Upper lobe of right lung (tissue), 1 donor: ENCODE measurements around the gene FADS2. TPM values are rescaled to one million over a fixed set of nuclear protein-coding genes. Genes with fewer than 3 reads are reported as not detected.

Experiments
- ATAC-seq: fragments of 200-7000 bp; cut with Tn5 transposase; one replicate; pipeline ENCODE4 v1.9.1; 2020; ENCODE audit warnings: mild to moderate bottlenecking, moderate library complexity
- DNase-seq: peaks from one replicate; pipeline ENCODE4 v3.0.0-alpha.2; 2020
- H3K27ac ChIP-seq: fragments of 200-600 bp; one replicate; pipeline ENCODE4 v1.8.0; 2022
- H3K27me3 ChIP-seq: fragments of 200-600 bp; one replicate; pipeline ENCODE4 v1.8.0; 2022; ENCODE audit warnings: mild to moderate bottlenecking
- H3K36me3 ChIP-seq: fragments of 200-600 bp; one replicate; pipeline ENCODE4 v1.8.0; 2022
- H3K4me1 ChIP-seq: fragments of 200-600 bp; one replicate; pipeline ENCODE4 v1.8.0; 2022
- H3K4me3 ChIP-seq: fragments of 200-600 bp; one replicate; pipeline ENCODE4 v1.8.0; 2022; ENCODE audit warnings: mild to moderate bottlenecking
- H3K9me3 ChIP-seq: fragments of 200-600 bp; one replicate; pipeline ENCODE4 v1.8.0; 2022
- CTCF ChIP-seq: fragments of 200-600 bp; IDR thresholded peaks from one replicate; pipeline ENCODE4 v1.8.0; 2022; ENCODE audit warnings: antibody characterized with exemption
- intact Hi-C: fragments of 100-400 bp; cut with DNase I; formaldehyde crosslinking; loops from one replicate; pipeline ENCODE4 v1.11.0; 2022
- total RNA-seq: library from RNA; stranded (reverse); fragmentation: NEBNext Ultra II Directional; extraction: Animal tissue kit (Norgen Biotek cat#: 25700); gene quantifications from one replicate; pipeline ENCODE4 v1.2.1, GENCODE V29; 2021
- donor health status: DM: no; HTN: yes; CAD: no; lungs with severe emphysema.

Gene FADS2
- total RNA-seq, 1 donor from 2014 or later, result 75.1 TPM

GRCh38 chr11:61784506-61784805 is 43.6 kb upstream of the FADS2 start:
- Histone ChIP-seq H3K27me3 (no peaks in the 10 kb centered on the region), H3K36me3 (peaks cover 50% of the 10 kb centered on the region), H3K27ac (no peak overlapping the region), H3K4me1 (no peaks in the 10 kb centered on the region), H3K4me3 (no peak overlapping the region), H3K9me3 (no peaks in the 10 kb centered on the region)
- intact Hi-C loops, result loop anchor here (10.0 kb wide), 1 partner anchor 300 kb away; no protein-coding TSS in a partner anchor
- ATAC-seq (no peak), DNase-seq (no peak)
- TF ChIP-seq CTCF, result no peak

- ATAC-seq, result no peak
- no peaks in the 10 kb centered on the region for H3K9me3 ChIP-seq
- no peaks in the 10 kb centered on the region for H3K27me3 ChIP-seq
- H3K4me1 ChIP-seq, result no peaks in the 10 kb centered on the region
- no peak overlapping the region for H3K27ac ChIP-seq
- peak; percentile 60 for DNase-seq
- intact Hi-C loops, result loop anchor here (10.0 kb wide), 1 partner anchor 299 kb away; no protein-coding TSS in a partner anchor
- peaks cover 63% of the 10 kb centered on the region for H3K36me3 ChIP-seq
- H3K4me3 ChIP-seq, result no peak overlapping the region
- no peak for TF ChIP-seq CTCF
Observed at GRCh38 chr11:61785837-61786402, 42.2 kb upstream of the FADS2 start.

GRCh38 chr11:61787928-61788491 is 40.1 kb upstream of the FADS2 start:
- Histone ChIP-seq H3K4me3 (no peak overlapping the region), H3K27me3 (no peaks in the 10 kb centered on the region), H3K27ac (no peak overlapping the region), H3K4me1 (peaks cover 8% of the 10 kb centered on the region), H3K9me3 (no peaks in the 10 kb centered on the region), H3K36me3 (peaks cover 63% of the 10 kb centered on the region)
- intact Hi-C loops, result loop anchor here (10.0 kb wide), 1 partner anchor 297 kb away; no protein-coding TSS in a partner anchor
- peak; percentile 25 for TF ChIP-seq CTCF
- DNase-seq, result no peak
- peak; percentile 11 for ATAC-seq

- DNase-seq (no peak), ATAC-seq (peak; percentile 60)
- peak overlapping the region; percentile 85 for H3K4me3 ChIP-seq
- peaks cover 39% of the 10 kb centered on the region for H3K36me3 ChIP-seq
- H3K4me1 ChIP-seq, result peaks cover 18% of the 10 kb centered on the region
- intact Hi-C loops, result loop anchor here (10.0 kb wide), 1 partner anchor 323 kb away; no protein-coding TSS in a partner anchor
- TF ChIP-seq CTCF, result peak; percentile 8
- H3K9me3 ChIP-seq, result no peaks in the 10 kb centered on the region
- no peaks in the 10 kb centered on the region for H3K27me3 ChIP-seq
- H3K27ac ChIP-seq, result peak overlapping the region; percentile 99
Observed at GRCh38 chr11:61791737-61792309, 36.3 kb upstream of the FADS2 start.

- ATAC-seq (peak; percentile 91), DNase-seq (peak; percentile 96)
- Histone ChIP-seq H3K9me3 (no peaks in the 10 kb centered on the region), H3K4me3 (peak within 1 kb of the TSS; percentile 85), H3K36me3 (peaks cover 33% of the 10 kb centered on the region), H3K4me1 (peaks cover 18% of the 10 kb centered on the region), H3K27ac (peak within 1 kb of the TSS; percentile 99), H3K27me3 (no peaks in the 10 kb centered on the region)
- intact Hi-C loops, result loop anchor here (10.0 kb wide), 1 partner anchor 322 kb away; no protein-coding TSS in a partner anchor
- no peak for TF ChIP-seq CTCF
Observed at GRCh38 chr11:61792310-61793082, 35.6 kb upstream of the FADS2 start, which contains the start of the genes FEN1 and TMEM258. Gene FEN1 (plus strand): TSS chr11:61792911. CDS start chr11:61795362, 2,451 bp downstream. Gene TMEM258 (minus strand): TSS chr11:61792599. CDS start chr11:61792558, 41 bp downstream.
